Ascending aorta (tissue), 2 donors: ENCODE results near the gene SLC10A1. TPM values are rescaled to one million over a fixed set of nuclear protein-coding genes. Genes with fewer than 3 reads are reported as not detected.

Experiments
- DNase-seq, 2 donors: peaks; one replicate each; pipeline ENCODE4 v3.0.0-alpha.2; 2019; ENCODE audit warnings: low spot score in 2 of 2
- H3K27ac ChIP-seq, 2 donors: fragments of 200-600 bp; sonication (generic); one replicate each; pipeline ENCODE4 v1.5.1; 2016 to 2017; ENCODE audit warnings: mild to moderate bottlenecking in 1 of 2
- H3K27me3 ChIP-seq: fragments of 200-600 bp; sonication (generic); one replicate; pipeline ENCODE4 v1.5.1; 2017
- H3K36me3 ChIP-seq, 2 donors: fragments of 200-600 bp; sonication (generic); one replicate each; pipeline ENCODE4 v1.5.1; 2016
- H3K4me1 ChIP-seq, 2 donors: fragments of 200-600 bp; sonication (generic); one replicate each; pipeline ENCODE4 v1.5.1; 2016 to 2017; ENCODE audit warnings: mild to moderate bottlenecking in 1 of 2
- H3K4me3 ChIP-seq, 2 donors: fragments of 200-600 bp; sonication (generic); one replicate each; pipeline ENCODE4 v1.5.1; 2016 to 2017; ENCODE audit warnings: mild to moderate bottlenecking in 1 of 2
- H3K9me3 ChIP-seq, 2 donors: fragments of 200-600 bp; sonication (generic); one replicate each; pipeline ENCODE4 v1.5.1; 2016
- intact Hi-C: fragments of 100-400 bp; cut with DNase I; formaldehyde crosslinking; loops from one replicate; pipeline ENCODE4 v1.15.1; 2023
- total RNA-seq: library from RNA; depleted of rRNA; stranded (reverse); fragments of >200 nt; gene quantifications from one replicate; pipeline ENCODE4 v1.1.0, GENCODE V29; 2016
- TF ChIP-seq, protein P1 (sequence below), 3 experiments: fragments of 200-600 bp in 2 of 3; fragments of 450-650 bp in 1 of 3; sonication (generic) in 2 of 3; IDR thresholded peaks; one replicate each; pipeline ENCODE4 v1.5.1; 2016 to 2019; ENCODE audit warnings: antibody characterized with exemption in 3 of 3, mild to moderate bottlenecking in 1 of 3, moderate library complexity in 1 of 3

Gene SLC10A1
- total RNA-seq, 1 donor from 2014 or later, result not detected

DNA sequence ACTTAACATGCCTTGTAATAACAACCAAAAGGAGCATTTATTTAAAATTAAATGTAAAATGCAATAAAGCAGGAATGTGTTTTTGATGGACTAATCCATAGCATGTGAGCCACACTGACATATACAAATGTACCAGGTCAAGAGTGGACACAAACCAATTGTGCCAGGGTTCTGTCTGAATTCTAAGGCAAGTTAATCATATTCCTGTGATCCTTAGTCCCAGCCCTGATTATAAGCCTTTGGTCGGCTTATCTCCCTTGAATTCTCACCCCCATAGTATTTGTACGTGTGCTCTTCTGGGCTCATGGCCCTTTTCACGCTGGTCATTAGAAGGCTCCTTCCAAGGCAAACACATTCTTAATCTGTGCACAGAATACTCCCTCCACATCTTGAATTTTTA lies 40.7 kb downstream of the SLC10A1 start:
- no peaks in the 10 kb centered on the region for H3K36me3 ChIP-seq
- no peak for DNase-seq
- H3K4me3 ChIP-seq, result no peak overlapping the region
- no peaks in the 10 kb centered on the region for H3K4me1 ChIP-seq
- TF ChIP-seq, protein P1, sequence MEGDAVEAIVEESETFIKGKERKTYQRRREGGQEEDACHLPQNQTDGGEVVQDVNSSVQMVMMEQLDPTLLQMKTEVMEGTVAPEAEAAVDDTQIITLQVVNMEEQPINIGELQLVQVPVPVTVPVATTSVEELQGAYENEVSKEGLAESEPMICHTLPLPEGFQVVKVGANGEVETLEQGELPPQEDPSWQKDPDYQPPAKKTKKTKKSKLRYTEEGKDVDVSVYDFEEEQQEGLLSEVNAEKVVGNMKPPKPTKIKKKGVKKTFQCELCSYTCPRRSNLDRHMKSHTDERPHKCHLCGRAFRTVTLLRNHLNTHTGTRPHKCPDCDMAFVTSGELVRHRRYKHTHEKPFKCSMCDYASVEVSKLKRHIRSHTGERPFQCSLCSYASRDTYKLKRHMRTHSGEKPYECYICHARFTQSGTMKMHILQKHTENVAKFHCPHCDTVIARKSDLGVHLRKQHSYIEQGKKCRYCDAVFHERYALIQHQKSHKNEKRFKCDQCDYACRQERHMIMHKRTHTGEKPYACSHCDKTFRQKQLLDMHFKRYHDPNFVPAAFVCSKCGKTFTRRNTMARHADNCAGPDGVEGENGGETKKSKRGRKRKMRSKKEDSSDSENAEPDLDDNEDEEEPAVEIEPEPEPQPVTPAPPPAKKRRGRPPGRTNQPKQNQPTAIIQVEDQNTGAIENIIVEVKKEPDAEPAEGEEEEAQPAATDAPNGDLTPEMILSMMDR (IDR thresholded peaks at IDR 0.05), result no peak
- H3K27ac ChIP-seq, result no peak overlapping the region
- intact Hi-C loops, result no loop called here
- H3K9me3 ChIP-seq, result no peaks in the 10 kb centered on the region
- no peaks in the 10 kb centered on the region for H3K27me3 ChIP-seq

DNA sequence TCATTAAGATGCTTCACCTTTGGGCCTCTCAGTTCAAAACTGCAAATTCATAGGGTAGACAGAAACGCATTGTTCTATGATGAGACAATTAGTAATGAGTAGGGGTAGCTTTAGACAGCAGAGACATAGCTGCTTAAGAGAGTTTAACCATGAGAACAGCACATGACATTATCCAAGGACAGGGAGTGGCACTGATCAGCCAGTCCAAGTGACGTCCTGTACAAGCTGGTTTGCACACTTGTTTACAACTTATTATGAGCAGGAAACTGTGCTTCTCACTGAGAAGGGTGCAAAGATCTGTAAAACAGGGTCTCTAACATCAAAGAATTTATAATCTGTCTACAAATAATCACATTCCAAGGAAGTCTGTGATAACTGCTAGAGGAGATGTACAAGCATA lies 41.3 kb downstream of the SLC10A1 start:
- H3K27ac ChIP-seq, result no peak overlapping the region
- H3K27me3 ChIP-seq, result no peaks in the 10 kb centered on the region

DNA sequence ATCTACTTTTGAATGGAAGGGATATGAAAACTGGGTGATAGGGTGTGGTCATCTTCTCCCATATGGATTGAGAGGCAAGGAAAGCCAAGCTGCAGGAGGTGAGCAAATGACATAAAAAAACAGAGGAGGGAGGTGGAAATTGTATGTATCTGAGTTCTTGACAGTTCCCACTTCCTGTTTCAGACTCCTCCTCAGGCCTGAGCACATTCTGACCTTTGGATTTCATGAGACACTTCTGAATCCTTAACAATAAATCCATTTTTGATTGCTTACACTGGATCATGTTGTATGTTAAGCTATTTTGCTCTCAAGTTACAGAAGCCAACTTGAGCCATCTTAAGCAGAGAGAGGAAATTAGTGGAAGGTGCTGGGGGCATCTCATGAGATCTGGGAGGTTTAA lies 41.7 kb downstream of the SLC10A1 start:
- intact Hi-C loops, result no loop called here
- TF ChIP-seq, protein P1 (IDR thresholded peaks at IDR 0.05), result no peak
- Histone ChIP-seq H3K4me3 (no peak overlapping the region), H3K9me3 (no peaks in the 10 kb centered on the region), H3K27ac (no peak overlapping the region), H3K27me3 (no peaks in the 10 kb centered on the region), H3K4me1 (no peaks in the 10 kb centered on the region), H3K36me3 (no peaks in the 10 kb centered on the region)
- no peak for DNase-seq

More for the DNA sequence above, 41.3 kb downstream of the SLC10A1 start:
- intact Hi-C loops, result no loop called here
- DNase-seq, result no peak
- TF ChIP-seq, protein P1 (IDR thresholded peaks at IDR 0.05), result no peak
- Histone ChIP-seq H3K36me3 (no peaks in the 10 kb centered on the region), H3K4me1 (no peaks in the 10 kb centered on the region), H3K9me3 (no peaks in the 10 kb centered on the region), H3K4me3 (no peak overlapping the region)

DNA sequence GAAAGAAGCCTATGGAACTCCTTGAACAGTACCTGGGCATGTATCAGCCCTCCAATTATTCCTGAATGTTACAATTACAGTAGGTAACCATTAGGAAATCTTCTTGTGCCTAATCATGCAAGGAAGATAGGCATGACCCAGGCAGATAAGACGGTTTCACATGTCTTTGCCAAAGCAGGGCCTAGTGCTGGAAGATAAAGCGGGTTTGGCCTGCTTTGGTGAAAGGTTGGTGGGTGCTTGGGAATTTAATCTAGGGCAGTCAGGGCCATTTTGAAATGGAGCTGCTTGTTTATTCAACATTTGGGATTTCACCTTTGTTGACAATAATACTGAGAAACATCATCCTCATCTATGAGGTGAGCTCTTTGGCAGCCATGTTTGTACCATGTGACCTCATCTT lies 42.6 kb downstream of the SLC10A1 start:
- Histone ChIP-seq H3K4me3 (no peak overlapping the region), H3K4me1 (no peaks in the 10 kb centered on the region), H3K9me3 (no peaks in the 10 kb centered on the region), H3K27me3 (no peaks in the 10 kb centered on the region), H3K36me3 (no peaks in the 10 kb centered on the region), H3K27ac (no peak overlapping the region)
- intact Hi-C loops, result no loop called here
- DNase-seq, result no peak
- TF ChIP-seq, protein P1 (IDR thresholded peaks at IDR 0.05), result no peak

DNA sequence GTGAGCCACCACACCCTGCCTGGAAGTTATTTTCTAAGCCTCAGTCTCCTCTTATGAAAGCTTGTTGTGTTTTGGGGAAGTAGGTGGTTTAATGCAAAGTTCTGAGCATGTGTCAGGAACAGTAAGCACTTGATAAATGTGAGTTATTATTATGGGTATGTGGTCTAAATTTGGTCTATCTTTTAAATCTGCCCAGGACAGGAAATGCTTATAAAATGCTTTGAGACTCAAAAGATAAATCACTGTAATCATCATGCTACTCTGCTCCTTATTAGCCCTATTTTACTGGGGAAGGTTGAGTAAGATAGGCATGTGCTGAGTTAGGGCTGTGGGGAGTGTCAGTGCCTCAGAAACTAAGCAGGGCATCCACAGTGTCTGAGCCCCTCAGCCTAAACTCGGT lies 43.2 kb downstream of the SLC10A1 start:
- no peak overlapping the region for H3K27ac ChIP-seq
- H3K4me1 ChIP-seq, result no peaks in the 10 kb centered on the region
- no peaks in the 10 kb centered on the region for H3K36me3 ChIP-seq
- H3K4me3 ChIP-seq, result no peak overlapping the region
- H3K27me3 ChIP-seq, result no peaks in the 10 kb centered on the region
- intact Hi-C loops, result no loop called here
- H3K9me3 ChIP-seq, result no peaks in the 10 kb centered on the region
- DNase-seq, result no peak
- TF ChIP-seq, protein P1 (IDR thresholded peaks at IDR 0.05), result no peak

DNA sequence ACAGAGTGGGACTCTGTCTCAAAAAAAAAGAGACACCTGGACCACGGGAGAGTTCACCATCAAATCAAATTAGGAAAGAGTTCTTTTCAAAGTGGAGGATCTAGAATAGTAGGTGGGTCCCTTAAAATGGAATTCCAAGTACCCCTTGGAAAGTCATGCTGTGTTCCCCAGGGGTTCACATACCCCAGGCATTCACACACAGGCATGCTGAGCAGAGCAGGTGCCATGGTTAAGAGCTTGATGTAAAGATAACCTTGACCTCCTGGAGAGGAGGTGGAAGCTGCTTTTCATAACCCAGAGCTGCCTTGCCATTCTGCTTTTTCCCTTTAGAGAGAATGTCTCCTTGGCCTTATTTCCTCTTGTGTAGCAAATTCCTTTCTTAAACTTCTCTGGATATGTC lies 44.3 kb downstream of the SLC10A1 start:
- no peaks in the 10 kb centered on the region for H3K36me3 ChIP-seq
- no peak overlapping the region for H3K27ac ChIP-seq
- no peak for DNase-seq
- no peaks in the 10 kb centered on the region for H3K4me1 ChIP-seq
- intact Hi-C loops, result no loop called here
- H3K9me3 ChIP-seq, result no peaks in the 10 kb centered on the region
- TF ChIP-seq, protein P1 (IDR thresholded peaks at IDR 0.05), result no peak
- no peaks in the 10 kb centered on the region for H3K27me3 ChIP-seq
- no peak overlapping the region for H3K4me3 ChIP-seq
